Measurements from ENCODE around the gene CCSER2. TPM values are rescaled to one million over a fixed set of nuclear protein-coding genes. Genes with fewer than 3 reads are reported as not detected.

Gene CCSER2
- total RNA-seq, 1 donor from 2014 or later, result 49.6 TPM

DNA sequence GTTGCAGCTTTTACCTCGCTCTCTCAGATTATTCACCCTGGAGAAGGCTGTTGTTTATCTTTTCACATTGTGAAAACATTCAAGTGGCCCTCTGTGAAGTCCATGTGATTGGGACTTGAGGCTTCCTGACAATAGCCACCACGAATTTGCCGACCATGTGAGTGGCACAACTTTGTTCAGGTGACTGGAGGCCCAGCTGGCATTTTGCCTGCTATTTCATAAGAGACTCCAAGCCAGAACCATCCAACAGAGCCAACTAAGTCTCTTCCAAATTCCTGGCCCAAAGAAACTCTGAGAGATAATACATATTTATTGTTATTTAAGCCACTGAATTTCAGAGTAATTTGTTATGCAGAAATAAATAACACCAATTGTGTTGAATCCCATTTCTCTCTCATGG lies 38.2 kb upstream of the CCSER2 start:
- H3K4me3 Mint-ChIP-seq (ENCODE audit: low read depth), result no peak overlapping the region
- no peaks in the 10 kb centered on the region for H3K4me1 Mint-ChIP-seq (ENCODE audit: low read depth)
- no peaks in the 10 kb centered on the region for H3K36me3 Mint-ChIP-seq (ENCODE audit: insufficient read depth)
- no peak overlapping the region for H3K27ac Mint-ChIP-seq
- H3K27me3 Mint-ChIP-seq, result no peaks in the 10 kb centered on the region
- no peak for DNase-seq (ENCODE audit: low spot score, unreplicated experiment)
- no peaks in the 10 kb centered on the region for H3K9me3 Mint-ChIP-seq (ENCODE audit: low read depth)
- TF ChIP-seq, protein P1, sequence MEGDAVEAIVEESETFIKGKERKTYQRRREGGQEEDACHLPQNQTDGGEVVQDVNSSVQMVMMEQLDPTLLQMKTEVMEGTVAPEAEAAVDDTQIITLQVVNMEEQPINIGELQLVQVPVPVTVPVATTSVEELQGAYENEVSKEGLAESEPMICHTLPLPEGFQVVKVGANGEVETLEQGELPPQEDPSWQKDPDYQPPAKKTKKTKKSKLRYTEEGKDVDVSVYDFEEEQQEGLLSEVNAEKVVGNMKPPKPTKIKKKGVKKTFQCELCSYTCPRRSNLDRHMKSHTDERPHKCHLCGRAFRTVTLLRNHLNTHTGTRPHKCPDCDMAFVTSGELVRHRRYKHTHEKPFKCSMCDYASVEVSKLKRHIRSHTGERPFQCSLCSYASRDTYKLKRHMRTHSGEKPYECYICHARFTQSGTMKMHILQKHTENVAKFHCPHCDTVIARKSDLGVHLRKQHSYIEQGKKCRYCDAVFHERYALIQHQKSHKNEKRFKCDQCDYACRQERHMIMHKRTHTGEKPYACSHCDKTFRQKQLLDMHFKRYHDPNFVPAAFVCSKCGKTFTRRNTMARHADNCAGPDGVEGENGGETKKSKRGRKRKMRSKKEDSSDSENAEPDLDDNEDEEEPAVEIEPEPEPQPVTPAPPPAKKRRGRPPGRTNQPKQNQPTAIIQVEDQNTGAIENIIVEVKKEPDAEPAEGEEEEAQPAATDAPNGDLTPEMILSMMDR (IDR thresholded peaks at IDR 0.05; ENCODE audit: unreplicated experiment), result no peak

DNA sequence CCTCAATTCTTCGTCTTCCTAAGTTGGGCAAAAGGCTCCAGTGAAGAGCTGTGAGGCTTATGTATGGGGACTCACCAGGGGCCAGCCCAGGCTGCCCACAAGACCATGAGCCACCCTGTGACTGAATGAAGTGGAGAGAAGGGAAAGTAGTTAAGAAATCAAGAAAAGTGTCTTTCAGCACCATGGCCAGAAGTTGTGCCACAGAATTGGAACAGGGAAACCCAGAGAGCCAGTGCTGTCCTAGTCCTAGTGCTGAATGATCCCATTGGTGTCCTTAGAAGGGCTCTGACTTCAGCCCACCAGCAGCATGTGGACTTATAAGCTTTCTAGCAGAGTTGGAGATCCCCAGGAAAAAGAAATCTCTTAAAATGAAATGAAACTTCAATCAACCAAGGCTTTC lies 37.0 kb upstream of the CCSER2 start:
- H3K36me3 Mint-ChIP-seq (ENCODE audit: insufficient read depth), result no peaks in the 10 kb centered on the region
- TF ChIP-seq, protein P1 (IDR thresholded peaks at IDR 0.05; ENCODE audit: unreplicated experiment), result no peak
- no peak overlapping the region for H3K4me3 Mint-ChIP-seq (ENCODE audit: low read depth)
- no peaks in the 10 kb centered on the region for H3K9me3 Mint-ChIP-seq (ENCODE audit: low read depth)
- peak; percentile 28 for DNase-seq (ENCODE audit: low spot score, unreplicated experiment)
- no peaks in the 10 kb centered on the region for H3K4me1 Mint-ChIP-seq (ENCODE audit: low read depth)
- H3K27ac Mint-ChIP-seq, result no peak overlapping the region
- H3K27me3 Mint-ChIP-seq, result no peaks in the 10 kb centered on the region

DNA sequence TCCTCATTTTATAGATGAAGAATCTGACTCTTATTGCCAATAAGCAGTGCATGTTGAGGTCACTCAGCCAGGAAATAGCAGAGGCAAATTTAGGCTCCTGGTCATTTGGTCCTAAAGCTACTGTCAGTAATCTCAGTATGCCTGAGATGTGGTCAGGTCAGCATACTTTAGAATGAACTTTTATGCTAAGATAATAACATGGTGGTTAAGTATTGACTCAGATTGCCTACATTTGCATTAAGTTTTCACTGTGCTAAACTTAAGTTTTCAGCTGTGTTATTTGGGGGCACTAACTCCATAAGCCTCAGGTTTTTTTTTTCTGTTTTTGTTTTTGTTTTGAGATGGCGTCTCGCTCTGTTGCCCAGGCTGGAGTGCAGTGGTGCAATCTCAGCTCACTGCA lies 35.9 kb upstream of the CCSER2 start:
- no peak for DNase-seq (ENCODE audit: low spot score, unreplicated experiment)
- no peaks in the 10 kb centered on the region for H3K9me3 Mint-ChIP-seq (ENCODE audit: low read depth)
- H3K27me3 Mint-ChIP-seq, result no peaks in the 10 kb centered on the region
- TF ChIP-seq, protein P1 (IDR thresholded peaks at IDR 0.05; ENCODE audit: unreplicated experiment), result no peak
- H3K36me3 Mint-ChIP-seq (ENCODE audit: insufficient read depth), result no peaks in the 10 kb centered on the region
- no peak overlapping the region for H3K4me3 Mint-ChIP-seq (ENCODE audit: low read depth)
- no peaks in the 10 kb centered on the region for H3K4me1 Mint-ChIP-seq (ENCODE audit: low read depth)
- no peak overlapping the region for H3K27ac Mint-ChIP-seq

GRCh38 chr10:84293171-84293570 lies 35.2 kb upstream of the CCSER2 start:
- H3K27me3 Mint-ChIP-seq, result peaks cover under 1% of the 10 kb centered on the region

GRCh38 chr10:84293574-84294016 lies 34.8 kb upstream of the CCSER2 start:
- H3K27me3 Mint-ChIP-seq, result peaks cover 4% of the 10 kb centered on the region
- TF ChIP-seq, protein P1 (IDR thresholded peaks at IDR 0.05; ENCODE audit: unreplicated experiment), result no peak
- no peaks in the 10 kb centered on the region for H3K36me3 Mint-ChIP-seq (ENCODE audit: insufficient read depth)
- no peaks in the 10 kb centered on the region for H3K9me3 Mint-ChIP-seq (ENCODE audit: low read depth)
- H3K27ac Mint-ChIP-seq, result no peak overlapping the region
- no peaks in the 10 kb centered on the region for H3K4me1 Mint-ChIP-seq (ENCODE audit: low read depth)
- no peak overlapping the region for H3K4me3 Mint-ChIP-seq (ENCODE audit: low read depth)
- DNase-seq (ENCODE audit: low spot score, unreplicated experiment), result no peak

More at GRCh38 chr10:84293171-84293570, 35.2 kb upstream of the CCSER2 start:
- H3K36me3 Mint-ChIP-seq (ENCODE audit: insufficient read depth), result no peaks in the 10 kb centered on the region
- no peak for DNase-seq (ENCODE audit: low spot score, unreplicated experiment)
- no peak overlapping the region for H3K27ac Mint-ChIP-seq
- TF ChIP-seq, protein P1 (IDR thresholded peaks at IDR 0.05; ENCODE audit: unreplicated experiment), result no peak
- no peaks in the 10 kb centered on the region for H3K9me3 Mint-ChIP-seq (ENCODE audit: low read depth)
- no peaks in the 10 kb centered on the region for H3K4me1 Mint-ChIP-seq (ENCODE audit: low read depth)
- no peak overlapping the region for H3K4me3 Mint-ChIP-seq (ENCODE audit: low read depth)
